Activated CD8-positive, alpha-beta T cell treated with anti-CD3 and anti-CD28 coated beads for 36 hours (primary cell): ENCODE data around the gene SRRM3. TPM values are rescaled to one million over a fixed set of nuclear protein-coding genes. Genes with fewer than 3 reads are reported as not detected.
"Not testable (repeated sequence)": the region's sequence is repeated elsewhere in the genome, so short reads cannot be mapped to it uniquely, and the experiment has no call there.

Experiments used
- ATAC-seq: fragments of 200-7000 bp; cut with Tn5 transposase; one replicate; pipeline ENCODE4 v1.10.0; 2021; ENCODE audit warnings: mild to moderate bottlenecking, moderate library complexity
- CTCF ChIA-PET: fragments of 350-600 bp; sonication (Branson Sonifier 250); formaldehyde crosslinking; loops from one replicate; lab custom pipeline; 2021; ENCODE audit warnings: antibody characterized with exemption; lab: Charles Lee
- POLR2A ChIA-PET: fragments of 350-600 bp; sonication (Branson Sonifier 250); formaldehyde crosslinking; loops from one replicate; lab custom pipeline; 2021; ENCODE audit warnings: antibody characterized with exemption; lab: Charles Lee
- DNase-seq: peaks from one replicate; pipeline ENCODE4 v3.0.0-alpha.2; 2020
- H3K27ac Mint-ChIP-seq: one replicate; pipeline ENCODE4 v1.8.0; 2021; ENCODE audit warnings: mild to moderate bottlenecking, mixed read lengths
- H3K27me3 Mint-ChIP-seq: one replicate; pipeline ENCODE4 v1.8.0; 2021; ENCODE audit warnings: mixed read lengths
- H3K36me3 Mint-ChIP-seq: one replicate; pipeline ENCODE4 v1.8.0; 2021; ENCODE audit warnings: low read depth, mixed read lengths
- H3K4me1 Mint-ChIP-seq: one replicate; pipeline ENCODE4 v1.8.0; 2021; ENCODE audit warnings: low read depth, mixed read lengths
- H3K4me3 Mint-ChIP-seq: one replicate; pipeline ENCODE4 v1.8.0; 2021; ENCODE audit warnings: mild to moderate bottlenecking, moderate library complexity, mixed read lengths
- H3K9me3 Mint-ChIP-seq: one replicate; pipeline ENCODE4 v1.8.0; 2021; ENCODE audit warnings: mixed read lengths
- intact Hi-C: fragments of 100-400 bp; cut with micrococcal nuclease; formaldehyde crosslinking; loops from one replicate; pipeline ENCODE4 v1.10.0; 2022
- total RNA-seq, 2 experiments: library from RNA; stranded (reverse); gene quantifications; one replicate each; pipeline ENCODE4 v1.2.3, GENCODE V29; 2021
- TF ChIP-seq, protein P1 (sequence below): fragments of 200-600 bp; IDR thresholded peaks from one replicate; pipeline ENCODE4 v1.8.0; 2022; ENCODE audit warnings: antibody characterized with exemption, mild to moderate bottlenecking

Gene SRRM3
- total RNA-seq, 2 experiments from 2014 or later, result not detected

DNA sequence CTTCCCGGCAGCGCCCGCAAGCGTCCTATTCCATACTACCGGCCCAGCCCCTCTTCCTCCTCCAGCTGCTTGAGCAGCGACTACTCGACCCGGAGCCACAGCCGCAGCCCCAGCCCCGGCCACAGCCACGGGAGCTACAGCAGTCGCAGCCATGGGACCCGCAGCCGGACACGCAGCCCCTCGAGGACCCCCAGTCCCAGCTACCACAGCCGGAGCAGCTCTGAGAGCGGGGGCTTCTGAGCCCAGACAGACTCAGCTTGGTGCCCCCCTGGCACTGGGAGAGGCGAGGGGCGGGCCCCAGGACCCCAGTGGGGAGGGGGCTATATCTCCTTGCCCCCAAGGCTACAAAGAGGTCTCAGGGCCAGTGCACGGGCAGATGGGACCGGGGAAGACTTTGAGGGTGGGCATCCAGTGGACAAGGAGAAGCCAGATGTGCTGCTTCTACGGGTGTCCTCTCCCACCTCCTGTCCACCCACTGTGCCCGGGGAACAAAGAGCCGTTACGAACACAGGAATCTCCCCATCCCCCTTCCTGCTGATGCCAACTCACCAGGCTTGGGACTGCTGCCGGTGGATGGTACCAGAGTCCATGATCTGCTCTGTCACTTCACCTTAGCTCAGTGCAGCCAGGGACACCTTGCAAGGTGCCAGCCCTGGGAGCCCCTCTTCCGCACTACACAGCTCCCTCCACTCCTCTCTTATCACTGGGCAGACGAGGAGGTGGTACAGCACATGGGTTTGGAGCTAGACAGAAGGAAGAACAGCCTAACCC lies 84.1 kb downstream of the SRRM3 start:
- Mint-ChIP-seq H3K27ac (no peak overlapping the region), H3K27me3 (peaks cover 22% of the 10 kb centered on the region), H3K4me3 (no peak overlapping the region), H3K4me1 (peaks cover 9% of the 10 kb centered on the region), H3K9me3 (no peaks in the 10 kb centered on the region), H3K36me3 (no peaks in the 10 kb centered on the region)
- POLR2A ChIA-PET, result interaction anchor here (1.3 kb wide), 1 partner anchor 12 kb away, joined by 4 read pairs; no protein-coding TSS in a partner anchor
- intact Hi-C loops, result no loop called here
- CTCF ChIA-PET, result interaction anchor here (1.6 to 1.9 kb wide), 2 partner anchors 28 to 32 kb away, joined by 4 to 8 read pairs; no protein-coding TSS in a partner anchor
- TF ChIP-seq, protein P1, sequence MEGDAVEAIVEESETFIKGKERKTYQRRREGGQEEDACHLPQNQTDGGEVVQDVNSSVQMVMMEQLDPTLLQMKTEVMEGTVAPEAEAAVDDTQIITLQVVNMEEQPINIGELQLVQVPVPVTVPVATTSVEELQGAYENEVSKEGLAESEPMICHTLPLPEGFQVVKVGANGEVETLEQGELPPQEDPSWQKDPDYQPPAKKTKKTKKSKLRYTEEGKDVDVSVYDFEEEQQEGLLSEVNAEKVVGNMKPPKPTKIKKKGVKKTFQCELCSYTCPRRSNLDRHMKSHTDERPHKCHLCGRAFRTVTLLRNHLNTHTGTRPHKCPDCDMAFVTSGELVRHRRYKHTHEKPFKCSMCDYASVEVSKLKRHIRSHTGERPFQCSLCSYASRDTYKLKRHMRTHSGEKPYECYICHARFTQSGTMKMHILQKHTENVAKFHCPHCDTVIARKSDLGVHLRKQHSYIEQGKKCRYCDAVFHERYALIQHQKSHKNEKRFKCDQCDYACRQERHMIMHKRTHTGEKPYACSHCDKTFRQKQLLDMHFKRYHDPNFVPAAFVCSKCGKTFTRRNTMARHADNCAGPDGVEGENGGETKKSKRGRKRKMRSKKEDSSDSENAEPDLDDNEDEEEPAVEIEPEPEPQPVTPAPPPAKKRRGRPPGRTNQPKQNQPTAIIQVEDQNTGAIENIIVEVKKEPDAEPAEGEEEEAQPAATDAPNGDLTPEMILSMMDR, result no peak
- ATAC-seq, result no peak
- DNase-seq, result no peak

- H3K36me3 Mint-ChIP-seq, result no peaks in the 10 kb centered on the region
- no peaks in the 10 kb centered on the region for H3K9me3 Mint-ChIP-seq
- ChIA-PET CTCF (interaction anchor here (1.9 kb wide), 1 partner anchor 27 kb away, joined by 8 read pairs; no protein-coding TSS in a partner anchor), POLR2A (interaction anchor here (1.3 kb wide), 1 partner anchor 13 kb away, joined by 4 read pairs; no protein-coding TSS in a partner anchor)
- H3K4me1 Mint-ChIP-seq, result peaks cover 14% of the 10 kb centered on the region
- DNase-seq, result no peak
- TF ChIP-seq, protein P1, result no peak
- H3K27ac Mint-ChIP-seq, result no peak overlapping the region
- no peak for ATAC-seq
- H3K4me3 Mint-ChIP-seq, result no peak overlapping the region
- peaks cover 17% of the 10 kb centered on the region for H3K27me3 Mint-ChIP-seq
- intact Hi-C loops, result no loop called here
Measured at GRCh38 chr7:76286842-76287403, 85.2 kb downstream of the SRRM3 start.

- H3K27me3 Mint-ChIP-seq, DNase-seq, intact Hi-C loops, ATAC-seq, H3K36me3 Mint-ChIP-seq, H3K9me3 Mint-ChIP-seq: not testable (repeated sequence)
- ChIA-PET POLR2A (interaction anchor here (0.7 to 1.0 kb wide), 2 partner anchors 12 to 161 kb away, joined by 4 read pairs; no protein-coding TSS in a partner anchor), CTCF (interaction anchor here (0.7 to 4.8 kb wide), 28 partner anchors 9 to 121 kb away, joined by 3 to 78 read pairs (median 4); partner anchors contain the start of genes HSPB1, SRRM3 and YWHAG)
- Mint-ChIP-seq H3K27ac (peak overlapping the region; percentile 81), H3K4me1 (peaks cover 13% of the 10 kb centered on the region), H3K4me3 (peak overlapping the region; percentile 31)
Measured at GRCh38 chr7:76290847-76291350, 89.2 kb downstream of the SRRM3 start.

DNA sequence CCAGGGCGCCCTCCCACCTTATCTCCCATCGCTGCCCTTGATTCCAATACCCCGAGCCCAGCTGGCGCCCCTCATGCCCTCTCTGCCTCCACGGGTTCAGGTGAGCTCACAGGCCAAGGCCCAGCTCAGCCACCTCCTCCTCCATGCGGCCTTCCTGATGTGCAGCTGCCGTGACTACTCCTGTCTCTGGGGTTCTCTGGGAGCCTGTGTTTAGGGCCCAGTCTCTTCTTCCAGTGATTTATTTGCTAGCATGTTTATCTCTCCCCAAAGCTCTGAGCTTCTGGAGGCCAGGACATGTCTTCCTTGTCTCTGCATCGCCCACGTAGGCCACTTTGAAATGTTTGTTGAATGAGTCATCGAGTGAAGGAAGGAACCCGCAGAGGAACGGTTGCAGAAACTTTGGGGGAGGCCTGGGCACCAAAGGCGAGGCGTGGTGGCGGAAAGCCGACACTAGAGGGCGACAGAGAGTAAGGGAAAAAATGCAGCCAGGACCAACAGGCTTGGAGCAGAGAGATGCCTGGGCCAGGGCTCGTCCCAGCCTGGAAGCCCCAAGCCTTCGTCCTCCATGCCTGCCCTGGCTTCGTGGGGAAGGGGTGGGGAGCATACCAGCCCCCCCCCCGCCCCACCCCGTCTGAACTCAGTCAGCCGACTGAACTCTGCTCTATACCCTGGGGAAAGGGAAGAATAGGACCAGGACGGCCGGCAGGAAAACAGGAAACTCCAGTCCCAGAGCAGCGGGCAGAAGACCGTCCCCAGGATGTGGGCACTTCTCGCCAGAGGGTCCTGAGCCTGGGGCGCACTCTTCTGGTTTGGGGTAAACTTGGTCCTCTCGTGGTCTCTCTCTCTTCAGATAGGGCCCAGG lies 89.9 kb downstream of the SRRM3 start:
- H3K4me1 Mint-ChIP-seq, result peaks cover 13% of the 10 kb centered on the region
- ATAC-seq (peak; percentile 94), DNase-seq (peak; percentile 95)
- H3K36me3 Mint-ChIP-seq, result no peaks in the 10 kb centered on the region
- POLR2A ChIA-PET, result interaction anchor here (0.7 to 1.1 kb wide), 5 partner anchors 12 to 162 kb away, joined by 3 to 5 read pairs (median 4); no protein-coding TSS in a partner anchor
- H3K27ac Mint-ChIP-seq, result peak overlapping the region; percentile 81
- H3K27me3 Mint-ChIP-seq, result no peaks in the 10 kb centered on the region
- intact Hi-C loops, result no loop called here
- TF ChIP-seq, protein P1, result peak; percentile 96
- H3K4me3 Mint-ChIP-seq, result peak overlapping the region; percentile 31
- no peaks in the 10 kb centered on the region for H3K9me3 Mint-ChIP-seq
- CTCF ChIA-PET, result interaction anchor here (0.7 to 4.8 kb wide), 28 partner anchors 8 to 121 kb away, joined by 3 to 78 read pairs (median 4); partner anchors contain the start of genes HSPB1, SRRM3 and YWHAG
